Stimulated activated CD8-positive, alpha-beta memory T cell treated with anti-CD3 and anti-CD28 coated beads, Interleukin-15, amount 100 ng/mL, for 1 hour (primary cell): ENCODE measurements around the gene C16orf95.
"Not testable (repeated sequence)": the region's sequence is repeated elsewhere in the genome, so short reads cannot be mapped to it uniquely, and the experiment has no call there.

Experiments used
- DNase-seq: peaks from one replicate; pipeline ENCODE4 v3.0.0-alpha.2; 2020; ENCODE audit warnings: low read depth

The C16orf95 gene

DNA sequence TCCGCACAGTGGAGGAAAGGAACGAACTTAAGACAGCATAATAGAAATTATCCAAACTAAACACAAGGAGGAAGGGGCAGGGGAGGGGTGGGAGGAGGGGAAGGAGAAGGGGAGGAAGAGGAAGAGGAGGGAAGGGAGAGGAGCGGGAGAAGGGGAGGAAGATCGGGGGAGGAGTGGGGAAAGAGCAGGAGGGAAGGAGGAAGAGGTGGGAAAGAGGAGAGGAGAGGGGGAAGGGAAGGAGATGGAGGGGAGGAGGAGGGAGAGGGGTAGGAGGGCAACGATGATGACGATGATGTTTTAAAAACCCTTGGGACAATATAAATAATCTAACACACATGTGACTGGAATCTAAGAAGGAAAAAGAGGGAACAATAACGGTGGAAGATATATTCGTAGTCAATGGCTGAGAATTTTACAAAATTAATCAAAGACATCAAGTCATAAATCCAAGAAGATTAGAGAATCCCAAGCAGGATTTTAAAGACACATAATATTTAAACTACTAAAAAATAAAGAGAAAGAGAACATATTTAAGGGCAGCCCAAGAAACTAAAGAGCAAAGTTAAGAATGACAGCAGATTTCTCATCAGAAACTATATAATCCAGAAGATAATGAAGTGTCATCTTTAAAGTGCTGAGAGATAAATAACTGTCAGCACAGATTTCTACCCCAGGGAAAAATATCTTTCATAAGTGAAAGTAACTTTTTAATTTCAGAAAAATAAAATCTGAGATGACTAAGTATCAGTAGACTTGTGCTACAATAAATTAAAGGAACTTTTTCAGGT lies 30.2 kb downstream of the C16orf95 start:
- DNase-seq, result no peak

GRCh38 chr16:87284183-87284582 lies 33.0 kb downstream of the C16orf95 start:
- no peak for DNase-seq

- DNase-seq, result no peak
Observed at GRCh38 chr16:87279094-87279658, 38.0 kb downstream of the C16orf95 start.

DNA sequence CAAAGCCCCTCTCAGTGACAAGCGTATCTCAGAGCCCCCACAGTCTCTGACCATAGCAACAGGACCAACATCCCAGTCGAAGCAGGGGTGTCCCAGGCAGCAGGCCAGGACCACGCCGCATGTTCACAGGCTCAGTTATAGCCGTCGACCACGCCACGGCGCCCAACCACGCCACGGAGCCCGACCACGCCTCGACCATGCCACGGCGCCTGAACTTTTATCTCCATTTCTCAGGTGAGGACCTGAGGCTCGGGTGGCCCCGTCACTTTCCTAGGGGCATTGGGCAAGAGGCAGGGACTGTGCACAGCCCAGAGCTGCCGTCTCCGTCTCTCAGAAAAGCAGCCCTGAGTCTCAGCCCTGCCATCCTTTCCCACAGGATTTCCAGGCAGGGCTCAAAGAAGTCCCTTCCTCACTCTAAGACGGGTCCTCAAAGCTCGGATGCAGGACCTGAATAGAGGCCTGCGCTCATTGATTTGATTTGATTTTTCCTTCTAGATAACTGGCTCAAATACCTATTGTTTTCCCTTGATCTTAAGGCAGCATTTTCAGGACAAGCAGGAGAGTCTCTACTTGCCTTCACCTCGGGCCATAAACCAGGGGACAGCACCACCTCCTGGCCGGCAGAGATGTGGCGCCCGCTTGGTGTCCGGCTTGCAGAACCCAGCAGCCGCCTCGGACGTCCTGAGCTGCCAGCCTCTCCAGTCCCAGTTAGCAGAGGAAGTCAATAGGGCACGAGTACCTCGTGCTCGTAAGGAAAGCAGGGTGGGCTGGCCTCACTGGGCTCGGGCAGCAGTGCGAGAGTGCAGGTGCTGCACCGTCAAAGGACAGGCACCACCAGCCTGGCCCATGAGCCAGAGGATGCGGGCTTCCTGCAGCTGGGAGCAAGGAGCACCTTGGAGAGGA lies 38.8 kb downstream of the C16orf95 start:
- no peak for DNase-seq

DNA sequence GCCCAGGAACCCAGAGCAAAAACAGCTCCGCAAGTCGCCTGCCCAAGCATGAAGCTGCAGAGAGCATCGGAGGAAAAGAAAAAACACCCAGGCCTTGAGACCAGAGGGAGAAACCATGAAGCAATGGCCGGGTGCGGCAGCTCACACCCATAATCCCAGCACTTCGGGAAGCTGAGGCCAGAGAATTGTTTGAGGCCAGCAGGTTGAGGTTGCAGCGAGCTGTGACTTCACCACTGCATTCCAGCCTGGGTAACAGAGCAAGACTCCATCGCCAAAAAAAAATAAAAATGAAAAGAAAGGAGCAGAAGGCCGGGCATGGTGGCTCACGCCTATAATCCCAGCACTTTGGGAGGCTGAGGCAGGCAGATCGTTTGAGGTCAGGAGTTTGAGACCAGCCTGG lies 40.3 kb downstream of the C16orf95 start:
- DNase-seq, result no peak

- DNase-seq, result no peak
Observed at GRCh38 chr16:87276091-87276701, 41.0 kb downstream of the C16orf95 start.

DNA sequence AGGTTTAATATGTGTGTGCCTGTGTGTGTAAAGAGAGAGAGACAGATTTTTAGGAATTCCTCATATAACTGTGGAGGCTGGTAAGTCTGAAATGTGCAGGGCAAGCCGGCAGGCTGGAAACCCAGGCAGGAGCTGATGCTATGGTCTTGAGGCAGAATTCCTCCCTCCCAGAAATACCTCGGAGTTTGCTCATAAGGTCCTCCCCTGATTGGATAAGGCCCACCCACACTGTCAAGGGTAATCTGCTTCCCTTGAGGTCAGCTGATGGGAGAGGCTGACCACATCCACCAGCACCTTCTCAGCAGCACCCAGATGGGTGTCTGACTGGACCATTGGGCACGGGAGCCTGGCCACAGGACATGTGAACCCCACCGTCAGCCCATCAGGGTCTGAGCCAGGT lies 42.4 kb downstream of the C16orf95 start:
- DNase-seq, result no peak

- DNase-seq, result no peak
Observed at GRCh38 chr16:87273471-87274030, 43.6 kb downstream of the C16orf95 start.

DNA sequence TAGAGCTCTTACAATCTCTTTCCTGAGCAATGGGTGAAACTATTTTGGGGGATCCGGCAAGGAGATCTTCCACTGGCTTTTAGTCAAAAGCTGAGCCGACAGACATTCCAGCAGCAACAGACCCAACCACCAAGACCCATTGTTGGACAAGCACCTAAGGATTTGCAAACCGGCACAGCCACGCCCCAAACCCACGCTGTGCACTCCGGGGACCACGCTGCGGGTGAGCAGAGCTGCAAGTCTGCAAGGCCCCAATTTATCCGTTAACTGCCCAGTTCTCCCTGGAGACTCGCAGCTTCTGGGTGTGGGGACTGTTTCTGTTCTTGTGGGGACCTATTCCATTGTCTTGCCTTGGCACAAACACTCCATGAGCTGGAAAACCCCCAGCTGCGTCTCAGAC lies 45.9 kb downstream of the C16orf95 start:
- DNase-seq, result no peak

GRCh38 chr16:87267566-87267965 lies 49.6 kb downstream of the C16orf95 start:
- DNase-seq, result no peak

- DNase-seq, result no peak
Observed at GRCh38 chr16:87266846-87267245, 50.3 kb downstream of the C16orf95 start.

- no peak for DNase-seq
Observed at GRCh38 chr16:87265261-87265660, 51.9 kb downstream of the C16orf95 start.

DNA sequence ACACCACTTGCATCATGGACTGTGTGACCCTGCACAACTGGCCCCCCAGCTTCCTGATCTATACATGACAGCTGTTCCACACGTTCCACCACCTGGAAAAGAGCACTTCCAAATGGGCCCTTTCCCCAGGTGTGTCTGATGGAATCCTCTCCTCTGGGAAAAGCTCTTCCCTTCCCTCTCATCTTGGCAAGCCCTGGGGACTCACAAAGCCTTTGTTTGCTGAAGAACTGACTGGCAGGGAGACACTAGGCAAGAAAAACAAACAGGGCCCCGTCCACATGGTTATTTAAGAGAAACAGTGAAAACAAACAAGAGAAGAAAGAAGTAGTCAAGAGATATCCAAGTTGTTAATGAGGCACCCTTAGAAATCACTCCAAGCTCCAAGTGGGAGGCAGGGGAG lies 52.6 kb downstream of the C16orf95 start:
- no peak for DNase-seq

GRCh38 chr16:87263418-87264052 lies 53.7 kb downstream of the C16orf95 start:
- no peak for DNase-seq

- DNase-seq, result no peak
Observed at GRCh38 chr16:87259431-87259830, 57.8 kb downstream of the C16orf95 start.

DNA sequence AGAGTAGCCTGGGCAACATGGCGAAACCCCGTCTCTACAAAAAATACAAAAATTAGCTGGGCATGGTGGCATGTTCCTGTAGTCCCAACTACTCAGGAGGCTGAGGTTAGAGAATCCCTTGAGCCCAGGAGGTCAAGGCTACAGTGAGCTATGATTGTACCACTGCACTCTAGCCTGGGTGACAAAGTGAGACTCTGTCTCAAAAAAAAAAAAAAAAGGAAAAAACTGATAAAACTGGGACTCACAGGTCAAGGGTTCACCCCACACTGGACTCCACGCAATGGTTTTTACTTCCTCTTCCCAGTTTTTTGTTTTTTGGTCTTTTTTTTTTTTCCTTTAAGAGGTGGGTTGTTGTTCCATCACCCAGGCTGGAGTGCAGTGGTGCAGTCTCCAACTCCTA lies 58.5 kb downstream of the C16orf95 start:
- DNase-seq, result not testable (repeated sequence)

DNA sequence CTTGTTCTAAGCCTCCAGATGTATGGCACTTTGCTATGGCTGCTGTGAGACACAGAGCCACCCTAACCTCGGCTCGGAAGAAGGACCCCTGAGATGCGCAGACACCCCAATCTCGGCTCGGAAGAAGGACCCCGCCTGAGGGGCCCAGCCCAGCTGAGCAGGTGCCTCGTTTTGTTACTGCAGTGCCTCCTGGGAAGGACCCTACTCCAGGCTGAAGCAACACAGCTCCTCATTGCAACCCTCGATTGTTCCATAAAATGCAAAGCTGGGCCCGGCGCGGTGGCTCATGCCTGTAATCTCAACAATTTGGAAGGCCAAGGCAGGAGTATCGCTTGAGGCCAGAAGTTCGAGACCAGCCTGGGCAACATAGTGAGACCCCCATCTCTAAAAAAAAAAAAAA lies 61.3 kb downstream of the C16orf95 start:
- no peak for DNase-seq

- DNase-seq, result no peak
Observed at GRCh38 chr16:87254734-87255133, 62.5 kb downstream of the C16orf95 start.

GRCh38 chr16:87254296-87254695 lies 62.9 kb downstream of the C16orf95 start:
- no peak for DNase-seq

DNA sequence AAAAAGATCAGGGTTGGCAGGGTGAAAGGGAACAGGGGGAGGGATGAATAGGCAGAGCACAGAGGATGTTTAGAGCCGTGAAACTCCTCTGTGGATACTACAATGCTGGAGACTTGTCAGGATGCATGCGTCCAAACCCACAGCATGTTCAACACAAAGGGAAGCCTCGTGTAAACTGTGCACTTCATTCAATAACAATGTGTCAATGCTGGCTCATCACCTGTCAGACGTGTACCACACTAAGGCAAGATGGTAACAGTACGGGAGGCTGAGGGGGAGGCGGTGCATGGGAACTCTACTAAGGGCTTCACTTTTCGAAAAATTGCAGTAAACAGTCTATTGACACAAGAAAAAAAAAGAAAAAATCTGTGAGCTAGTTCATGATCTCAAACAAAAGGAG lies 63.7 kb downstream of the C16orf95 start:
- DNase-seq, result no peak
